Neuronal stem cell (in vitro differentiated cells): ENCODE results near the gene TMEM108.

Experiments used
- DNase-seq: peaks from one replicate; pipeline ENCODE4 v3.0.0-alpha.2; 2013; ENCODE audit warnings: low spot score
- H2AFZ ChIP-seq: one replicate; pipeline ENCODE4 v1.6.1; 2013; ENCODE audit warnings: mild to moderate bottlenecking, low read length, inconsistent platforms
- H2AK5ac ChIP-seq: 2 replicates; pipeline ENCODE4 v1.6.1; 2013; ENCODE audit warnings: low read depth, mild to moderate bottlenecking, inconsistent platforms, low read length, moderate library complexity, mixed read lengths
- H2BK120ac ChIP-seq: 2 replicates; pipeline ENCODE4 v1.6.1; 2013; ENCODE audit warnings: low read depth, mild to moderate bottlenecking, inconsistent platforms, low read length, moderate library complexity, mixed read lengths
- H2BK12ac ChIP-seq: one replicate; pipeline ENCODE4 v1.6.1; 2013; ENCODE audit warnings: low read length, inconsistent platforms
- H2BK15ac ChIP-seq: 2 replicates; pipeline ENCODE4 v1.6.1; 2013; ENCODE audit warnings: mild to moderate bottlenecking, low read length, inconsistent platforms, mixed read lengths
- H2BK5ac ChIP-seq: one replicate; pipeline ENCODE4 v1.6.1; 2013; ENCODE audit warnings: inconsistent platforms, mild to moderate bottlenecking, low read length, moderate library complexity
- H3K14ac ChIP-seq: one replicate; pipeline ENCODE4 v1.6.1; 2013; ENCODE audit warnings: low read length, inconsistent platforms
- H3K18ac ChIP-seq: 2 replicates; pipeline ENCODE4 v1.6.1; 2013; ENCODE audit warnings: low read length, inconsistent platforms
- H3K23ac ChIP-seq: 2 replicates; pipeline ENCODE4 v1.6.1; 2013; ENCODE audit warnings: low read depth, mild to moderate bottlenecking, mixed read lengths, low read length, inconsistent platforms; ENCODE audit not compliant: poor library complexity
- H3K27ac ChIP-seq: replicated peaks from 3 replicates; pipeline ENCODE4 v1.5.1; 2013; ENCODE audit warnings: low read length, inconsistent platforms
- H3K27me3 ChIP-seq, 3 experiments: 2 replicates each; pipeline ENCODE4 v1.6.1; 2013; ENCODE audit warnings: low read length in 3 of 3, mild to moderate bottlenecking in 2 of 3, inconsistent platforms in 1 of 3, low read depth in 1 of 3, mixed read lengths in 1 of 3, moderate library complexity in 1 of 3; ENCODE audit not compliant: control insufficient read depth in 3 of 3, insufficient read depth in 3 of 3
- H3K36me3 ChIP-seq, 2 donors: replicated peaks in 1 of 2; 2 replicates each; pipeline ENCODE4 v1.6.1; 2013; ENCODE audit warnings: low read length in 2 of 2; ENCODE audit not compliant: control insufficient read depth in 2 of 2, insufficient read depth in 2 of 2
- H3K4ac ChIP-seq: 2 replicates; pipeline ENCODE4 v1.6.1; 2013; ENCODE audit warnings: inconsistent platforms, mild to moderate bottlenecking, low read length, moderate library complexity
- H3K4me1 ChIP-seq, 2 donors: 1 replicate in 1 of 2; 2 replicates in 1 of 2; pipeline ENCODE4 v1.6.1; 2013; ENCODE audit warnings: low read length in 2 of 2, low read depth in 1 of 2; ENCODE audit not compliant: control insufficient read depth in 2 of 2, insufficient read depth in 1 of 2
- H3K4me2 ChIP-seq: one replicate; pipeline ENCODE4 v1.6.1; 2013; ENCODE audit warnings: mild to moderate bottlenecking, low read length, inconsistent platforms; ENCODE audit not compliant: insufficient read depth, poor library complexity, severe bottlenecking
- H3K4me3 ChIP-seq, 2 donors: 2 replicates each; pipeline ENCODE4 v1.5.1; 2013; ENCODE audit warnings: low read length in 2 of 2, mild to moderate bottlenecking in 2 of 2, inconsistent platforms in 1 of 2, moderate library complexity in 1 of 2
- H3K79me1 ChIP-seq: one replicate; pipeline ENCODE4 v1.6.1; 2013; ENCODE audit warnings: low read depth, mild to moderate bottlenecking, inconsistent platforms, low read length, moderate library complexity
- H3K9ac ChIP-seq: one replicate; pipeline ENCODE4 v1.6.1; 2013; ENCODE audit warnings: mild to moderate bottlenecking, low read depth, low read length, inconsistent platforms; ENCODE audit not compliant: poor library complexity
- H3K9me3 ChIP-seq, 2 donors: replicated peaks in 1 of 2; 2 replicates each; pipeline versions ENCODE3 to v1.6.1; 2013; ENCODE audit warnings: low read length in 2 of 2, mild to moderate bottlenecking in 2 of 2, inconsistent platforms in 1 of 2, low read depth in 1 of 2, mixed read lengths in 1 of 2, moderate library complexity in 1 of 2; ENCODE audit not compliant: control insufficient read depth in 2 of 2, insufficient read depth in 1 of 2
- H4K8ac ChIP-seq: one replicate; pipeline ENCODE4 v1.6.1; 2013; ENCODE audit warnings: low read depth, mild to moderate bottlenecking, inconsistent platforms, low read length, moderate library complexity
- H4K91ac ChIP-seq: one replicate; pipeline ENCODE4 v1.6.1; 2013; ENCODE audit warnings: low read length, low read depth, mild to moderate bottlenecking, inconsistent platforms; ENCODE audit not compliant: poor library complexity
- WGBS, 2 donors: extraction: QIAGEN DNeasy Blood & Tissue Kit; methylation state at CpG; one replicate each; pipeline ENCODE4 v1.1.7; 2013; ENCODE audit warnings: missing lambda C conversion rate in 2 of 2, mixed read lengths in 1 of 2; ENCODE audit not compliant: insufficient read length in 2 of 2, insufficient replicate concordance in 1 of 2; ENCODE audit errors: extremely low coverage in 2 of 2; 5-methylcytosine and 5-hydroxymethylcytosine counted together

TMEM108 gene

DNA sequence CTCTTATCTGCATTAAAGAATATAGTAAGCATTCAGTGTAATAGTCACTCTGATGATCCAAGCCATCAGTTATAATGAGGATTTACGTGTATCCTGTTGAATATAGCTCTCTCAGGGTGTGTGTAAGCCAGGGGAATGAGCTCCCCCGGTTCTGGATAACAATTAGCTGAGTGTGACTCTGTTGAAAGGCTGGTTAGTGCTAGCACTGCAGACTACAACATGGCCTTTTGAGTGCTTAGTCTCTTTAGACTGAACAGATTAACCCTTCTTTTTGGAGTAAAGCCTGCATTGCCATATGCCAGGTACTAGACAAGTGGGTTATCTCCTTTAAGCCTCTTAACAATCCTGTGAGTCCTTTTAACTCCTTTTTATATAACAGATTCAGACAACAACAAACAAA, 119.5 kb downstream of the TMEM108 start:
- H3K23ac ChIP-seq: no peak overlapping the region
- H3K27me3 ChIP-seq: no peaks in the 10 kb centered on the region
- H2BK15ac ChIP-seq: no peak overlapping the region
- H2BK12ac ChIP-seq: no peak overlapping the region
- no peak for DNase-seq
- no peaks in the 10 kb centered on the region for H3K9me3 ChIP-seq
- H3K36me3 ChIP-seq: no peaks in the 10 kb centered on the region
- no peak overlapping the region for H4K8ac ChIP-seq
- H3K14ac ChIP-seq: no peak overlapping the region
- no peak overlapping the region for H3K4ac ChIP-seq
- H3K27ac ChIP-seq: no peak overlapping the region
- H2AFZ ChIP-seq: no peak overlapping the region
- H2BK5ac ChIP-seq: no peak overlapping the region
- no peak overlapping the region for H3K18ac ChIP-seq
- no peaks in the 10 kb centered on the region for H3K4me1 ChIP-seq
- H2AK5ac ChIP-seq: no peak overlapping the region
- no peaks in the 10 kb centered on the region for H3K79me1 ChIP-seq
- WGBS, 2 donors: no CpG with 5 or more reads among the region's 2 CpGs
- H3K9ac ChIP-seq: no peak overlapping the region
- no peak overlapping the region for H2BK120ac ChIP-seq
- no peak overlapping the region for H3K4me2 ChIP-seq
- H3K4me3 ChIP-seq: no peak overlapping the region
- H4K91ac ChIP-seq: no peak overlapping the region

GRCh38 chr3:133158686-133159085, 120.5 kb downstream of the TMEM108 start:
- H3K9me3 ChIP-seq: no peaks in the 10 kb centered on the region
- H2BK5ac ChIP-seq: no peak overlapping the region

DNA sequence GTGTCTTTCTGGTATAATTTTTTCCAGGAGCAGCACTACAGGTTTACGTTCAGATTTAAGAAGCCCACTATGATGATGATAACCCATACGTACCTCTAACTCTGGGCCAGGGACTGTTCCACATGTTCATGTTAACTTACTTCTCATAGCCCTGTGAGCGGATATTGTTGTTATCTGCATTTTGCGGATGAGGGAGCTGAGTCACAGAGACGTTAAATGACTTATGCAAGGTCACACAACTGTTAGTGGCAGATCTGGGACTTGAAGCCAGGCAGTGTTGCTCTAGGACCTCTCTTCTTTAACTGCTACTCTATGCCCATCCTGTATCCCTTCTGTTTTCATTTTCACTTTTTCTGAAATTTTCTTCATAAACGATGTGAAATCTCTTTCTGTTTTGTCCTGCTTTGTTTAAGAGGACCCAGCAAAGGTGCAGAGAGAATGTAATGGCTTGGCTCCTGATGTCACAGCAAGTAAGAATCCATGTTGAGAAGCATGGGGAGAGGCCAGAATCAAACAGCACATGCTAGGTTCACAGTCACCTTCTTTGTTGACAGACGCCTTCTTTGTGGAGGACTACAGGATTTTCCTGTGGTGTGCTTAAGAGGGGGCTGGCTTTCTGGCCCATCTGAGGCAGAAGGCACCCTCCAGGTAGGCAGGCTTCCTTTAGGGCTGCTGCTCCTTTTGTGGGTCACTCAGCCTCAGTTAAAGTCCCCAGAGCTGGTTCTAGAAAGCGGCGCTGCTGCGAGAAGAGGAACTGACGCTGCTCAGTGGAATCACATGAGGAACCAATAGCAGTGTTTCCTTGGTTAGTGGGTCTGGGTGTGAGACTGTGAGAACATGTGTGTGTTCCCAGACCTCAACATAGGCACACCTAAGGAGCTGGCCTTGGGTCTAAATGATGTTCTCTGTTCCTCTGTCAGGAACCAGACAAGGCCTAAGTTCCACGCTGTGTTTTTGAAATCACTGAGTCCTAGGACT, 121.6 kb downstream of the TMEM108 start:
- Histone ChIP-seq H2BK5ac (no peak overlapping the region), H3K79me1 (no peaks in the 10 kb centered on the region), H4K91ac (no peak overlapping the region), H2BK12ac (no peak overlapping the region), H3K18ac (no peak overlapping the region), H3K4me3 (no peak overlapping the region), H3K4me1 (peaks cover 0 to 2% of the 10 kb centered on the region in 2 donors), H3K14ac (no peak overlapping the region), H3K36me3 (no peaks in the 10 kb centered on the region), H3K27ac (no peak overlapping the region), H2BK120ac (no peak overlapping the region), H4K8ac (no peak overlapping the region), H3K9ac (no peak overlapping the region), H3K4me2 (no peak overlapping the region), H3K9me3 (no peaks in the 10 kb centered on the region), H3K27me3 (no peaks in the 10 kb centered on the region), H2BK15ac (no peak overlapping the region), H2AFZ (no peak overlapping the region), H3K23ac (no peak overlapping the region), H3K4ac (no peak overlapping the region), H2AK5ac (no peak overlapping the region)
- no peak for DNase-seq
- WGBS, 2 donors: no CpG with 5 or more reads among the region's 12 CpGs

More at GRCh38 chr3:133158686-133159085, 120.5 kb downstream of the TMEM108 start:
- Histone ChIP-seq H4K91ac (no peak overlapping the region), H3K9ac (no peak overlapping the region), H2BK12ac (no peak overlapping the region), H2BK120ac (no peak overlapping the region), H2AK5ac (no peak overlapping the region), H4K8ac (no peak overlapping the region), H3K23ac (no peak overlapping the region), H2BK15ac (no peak overlapping the region), H3K4me1 (peaks cover 0 to 2% of the 10 kb centered on the region in 2 donors), H3K79me1 (no peaks in the 10 kb centered on the region), H3K36me3 (no peaks in the 10 kb centered on the region), H3K18ac (no peak overlapping the region), H3K27me3 (no peaks in the 10 kb centered on the region), H2AFZ (no peak overlapping the region), H3K27ac (no peak overlapping the region), H3K14ac (no peak overlapping the region), H3K4me2 (no peak overlapping the region), H3K4me3 (no peak overlapping the region), H3K4ac (no peak overlapping the region)
- WGBS, 2 donors: no CpG with 5 or more reads among the region's 1 CpG
- no peak for DNase-seq

GRCh38 chr3:133161656-133162055, 123.5 kb downstream of the TMEM108 start:
- H3K36me3 ChIP-seq: no peaks in the 10 kb centered on the region
- no peak overlapping the region for H3K4me3 ChIP-seq
- no peak overlapping the region for H3K23ac ChIP-seq
- no peak overlapping the region for H2BK120ac ChIP-seq
- DNase-seq: no peak
- H3K9ac ChIP-seq: no peak overlapping the region
- H3K27me3 ChIP-seq: no peaks in the 10 kb centered on the region
- no peak overlapping the region for H3K4me2 ChIP-seq
- H3K18ac ChIP-seq: no peak overlapping the region
- H3K9me3 ChIP-seq: no peaks in the 10 kb centered on the region
- H2BK15ac ChIP-seq: no peak overlapping the region
- no peak overlapping the region for H2AFZ ChIP-seq
- WGBS, 2 donors: no CpG with 5 or more reads among the region's 3 CpGs
- no peak overlapping the region for H2AK5ac ChIP-seq
- peaks cover 0 to 2% of the 10 kb centered on the region in 2 donors for H3K4me1 ChIP-seq
- H3K4ac ChIP-seq: no peak overlapping the region
- H3K14ac ChIP-seq: no peak overlapping the region
- H4K8ac ChIP-seq: no peak overlapping the region
- H4K91ac ChIP-seq: no peak overlapping the region
- no peak overlapping the region for H2BK5ac ChIP-seq
- no peak overlapping the region for H2BK12ac ChIP-seq
- H3K27ac ChIP-seq: no peak overlapping the region
- no peaks in the 10 kb centered on the region for H3K79me1 ChIP-seq
